ENCODE results near the gene PTPRU. TPM values are rescaled to one million over a fixed set of nuclear protein-coding genes. Genes with fewer than 3 reads are reported as not detected.
A peak's percentile ranks its signal among the peaks of the same experiment; 100 is the strongest.

The PTPRU gene
- total RNA-seq, 2 donors from 2014 or later = 24.1 to 40.2 TPM

DNA sequence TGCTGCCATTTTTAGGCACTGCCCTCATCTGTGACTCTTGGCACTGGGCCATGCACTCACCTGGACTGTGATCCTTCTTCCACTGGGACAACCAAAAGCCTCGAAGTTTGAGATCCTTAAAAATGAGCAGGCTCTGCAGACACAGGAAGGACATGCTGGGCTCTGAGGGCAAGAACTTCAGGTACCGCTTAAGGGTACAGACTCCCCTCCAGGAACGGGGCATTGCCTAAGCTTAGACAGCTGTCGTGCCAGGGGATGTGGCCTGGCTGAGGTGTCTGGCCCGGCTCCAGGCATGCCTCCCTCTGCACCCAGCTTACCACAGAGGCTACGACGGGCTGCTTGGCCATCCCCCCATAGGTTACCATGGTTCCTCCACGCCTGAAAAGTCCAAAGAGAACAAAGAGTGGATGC, 40.4 kb upstream of the PTPRU start:
- Histone ChIP-seq H3K27me3 (no peaks in the 10 kb centered on the region), H3K27ac (no peak overlapping the region), H3K36me3 (replicated peaks in 1 of 2; ENCODE audit: insufficient read depth in 1 of 2, low read depth in 2 of 2) (peaks cover 0 to 5% of the 10 kb centered on the region in 2 donors), H3K4me3 (no peak overlapping the region), H3K4me1 (no peaks in the 10 kb centered on the region), H3K9me3 (no peaks in the 10 kb centered on the region)
- intact Hi-C loops (cut with DNase I) = loop anchor here (5.0 kb wide), 1 partner anchor 319 kb away; no protein-coding TSS in a partner anchor
- ATAC-seq (no peak), DNase-seq (peak in 3 of 4 donors; percentile 28 to 54 (median 35))
- 40 to 75% methylated on average over 5 to 8 of the region's 8 CpGs for WGBS, 2 donors
- no peak for TF ChIP-seq POLR2A (IDR thresholded peaks at IDR 0.05)
- TF ChIP-seq CTCF (IDR thresholded peaks at IDR 0.05) = no peak

DNA sequence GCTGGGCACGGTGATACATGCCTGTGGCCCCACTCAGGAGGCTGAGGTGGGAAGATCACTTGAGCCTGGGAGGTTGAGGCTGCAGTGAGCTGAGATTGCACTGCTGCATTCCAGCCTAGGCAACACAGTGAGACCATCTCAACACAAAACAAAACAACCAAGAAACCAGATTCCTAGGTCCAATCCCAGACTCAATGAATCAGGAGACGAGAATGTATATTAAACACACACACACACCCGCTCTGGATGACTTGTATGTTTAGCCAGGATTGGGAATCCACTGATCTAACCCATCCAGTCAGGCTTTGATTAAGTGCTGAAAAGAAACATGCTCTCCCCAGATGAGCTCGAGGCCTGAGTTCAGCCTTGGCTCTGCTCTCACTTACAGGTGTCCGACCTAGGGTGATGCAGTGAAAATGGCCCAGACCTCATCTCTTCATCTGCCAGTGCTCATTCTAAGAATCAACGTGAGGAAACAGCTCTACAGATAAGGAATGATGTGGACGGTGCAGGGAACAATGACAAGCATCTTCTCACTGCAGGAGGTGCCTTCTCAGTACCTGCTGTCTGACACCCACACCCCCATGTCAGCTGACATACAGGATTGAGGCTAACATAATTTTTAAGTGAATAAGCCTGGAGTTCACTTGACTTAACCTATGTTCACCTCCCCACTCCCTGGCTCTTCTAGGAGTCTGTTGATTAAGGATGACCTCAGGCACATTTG, 39.3 kb upstream of the PTPRU start:
- Histone ChIP-seq H3K36me3 (replicated peaks in 1 of 2; ENCODE audit: insufficient read depth in 1 of 2, low read depth in 2 of 2) (peaks cover 0 to 5% of the 10 kb centered on the region in 2 donors), H3K27ac (no peak overlapping the region), H3K4me3 (no peak overlapping the region), H3K9me3 (no peaks in the 10 kb centered on the region), H3K4me1 (peaks cover 2% of the 10 kb centered on the region), H3K27me3 (no peaks in the 10 kb centered on the region)
- intact Hi-C loops (cut with DNase I) = loop anchor here (5.0 kb wide), 1 partner anchor 320 kb away; no protein-coding TSS in a partner anchor
- ATAC-seq (no peak), DNase-seq (no peak)
- TF ChIP-seq CTCF (IDR thresholded peaks at IDR 0.05) (no peak), POLR2A (IDR thresholded peaks at IDR 0.05) (no peak)
- 73 to 80% methylated on average over 6 to 7 of the region's 7 CpGs for WGBS, 2 donors

GRCh38 chr1:29197590-29197924, 38.8 kb upstream of the PTPRU start:
- 87 to 92% methylated on average over 2 of the region's 2 CpGs for WGBS, 2 donors
- peak in 2 of 4 donors; percentile 27 to 39 for DNase-seq
- Histone ChIP-seq H3K9me3 (no peaks in the 10 kb centered on the region), H3K27ac (no peak overlapping the region), H3K36me3 (replicated peaks in 1 of 2; ENCODE audit: insufficient read depth in 1 of 2, low read depth in 2 of 2) (peaks cover 0 to 5% of the 10 kb centered on the region in 2 donors), H3K4me1 (peaks cover 7% of the 10 kb centered on the region), H3K4me3 (no peak overlapping the region), H3K27me3 (no peaks in the 10 kb centered on the region)
- intact Hi-C loops (cut with DNase I) = loop anchor here (5.0 kb wide), 1 partner anchor 320 kb away; no protein-coding TSS in a partner anchor
- ATAC-seq = no peak
- TF ChIP-seq CTCF (IDR thresholded peaks at IDR 0.05) (peak in 2 of 7 experiments; percentile 29 to 34), POLR2A (IDR thresholded peaks at IDR 0.05) (no peak)

DNA sequence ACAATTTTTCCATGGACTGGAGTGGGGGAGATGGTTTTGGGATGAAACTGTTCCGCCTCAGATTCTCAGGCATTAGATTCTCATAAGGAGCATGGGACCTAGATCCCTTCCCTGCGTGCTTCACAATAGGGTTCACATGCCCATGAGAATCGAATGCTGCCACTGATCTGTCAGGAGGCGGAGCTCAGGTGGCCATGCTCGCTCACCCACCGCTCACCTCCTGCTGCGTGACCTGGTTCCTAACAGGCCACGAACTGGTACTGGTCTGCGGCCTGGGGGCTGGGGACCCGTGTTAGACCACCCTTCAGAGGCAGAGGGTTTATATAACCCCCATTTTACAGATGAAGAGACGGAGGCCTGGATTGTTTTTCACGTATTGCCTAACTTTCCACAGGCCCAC, 38.3 kb upstream of the PTPRU start:
- intact Hi-C loops (cut with DNase I) = loop anchor here (5.0 kb wide), 1 partner anchor 321 kb away; no protein-coding TSS in a partner anchor
- H3K36me3 ChIP-seq (replicated peaks in 1 of 2; ENCODE audit: insufficient read depth in 1 of 2, low read depth in 2 of 2) = peaks cover 0 to 5% of the 10 kb centered on the region in 2 donors
- TF ChIP-seq POLR2A (IDR thresholded peaks at IDR 0.05) (no peak), CTCF (IDR thresholded peaks at IDR 0.05) (no peak)
- no peak overlapping the region for H3K27ac ChIP-seq
- H3K9me3 ChIP-seq = no peaks in the 10 kb centered on the region
- H3K4me1 ChIP-seq = peaks cover 9% of the 10 kb centered on the region
- no peak for ATAC-seq
- H3K4me3 ChIP-seq = no peak overlapping the region
- DNase-seq = no peak
- no peaks in the 10 kb centered on the region for H3K27me3 ChIP-seq
- 89 to 95% methylated on average over 9 to 12 of the region's 12 CpGs for WGBS, 2 donors
